GM18873 (cell line): ENCODE measurements around the gene CHRNB1.

Experiments
- ATAC-seq: cut with Tn5 transposase; IDR thresholded peaks from one replicate; pipeline ENCODE4 v1.9.1; 2021; ENCODE audit warnings: mild to moderate bottlenecking, moderate library complexity, moderate number of reproducible peaks; ENCODE audit not compliant: unreplicated experiment, low FRiP score

CHRNB1 gene

GRCh38 chr17:7444682-7445618 lies at the start of gene CHRNB1:
TSS of gene CHRNB1 (plus strand) at chr17:7445061. CDS start at chr17:7445128, 67 bp downstream.
- ATAC-seq = no peak

- no peak for ATAC-seq
Observed at GRCh38 chr17:7396147-7396546, 48.7 kb upstream of the CHRNB1 start.

- no peak for ATAC-seq
Observed at GRCh38 chr17:7398612-7399011, 46.2 kb upstream of the CHRNB1 start.

- ATAC-seq = no peak
Observed at GRCh38 chr17:7403043-7403726, 41.7 kb upstream of the CHRNB1 start.

GRCh38 chr17:7403727-7403976 lies 41.2 kb upstream of the CHRNB1 start:
- ATAC-seq = no peak

GRCh38 chr17:7403977-7404736 lies 40.7 kb upstream of the CHRNB1 start, which contains the start of gene TMEM256:
TSS of gene TMEM256 (minus strand) at chr17:7404097. CDS start at chr17:7404084, 13 bp downstream.
- ATAC-seq = peak; percentile 87

GRCh38 chr17:7404737-7405349 lies 40.0 kb upstream of the CHRNB1 start:
- ATAC-seq = no peak

GRCh38 chr17:7405350-7406234 lies 39.3 kb upstream of the CHRNB1 start:
- no peak for ATAC-seq

- ATAC-seq = no peak
Observed at GRCh38 chr17:7406235-7406825, 38.5 kb upstream of the CHRNB1 start.

GRCh38 chr17:7407082-7407481 lies 37.8 kb upstream of the CHRNB1 start:
- no peak for ATAC-seq

- no peak for ATAC-seq
Observed at GRCh38 chr17:7407485-7408251, 37.2 kb upstream of the CHRNB1 start, which contains the start of gene NLGN2. TSS of gene NLGN2 (plus strand) at chr17:7407845. CDS start at chr17:7408256, 411 bp downstream.

GRCh38 chr17:7408252-7408727 lies 36.6 kb upstream of the CHRNB1 start:
- ATAC-seq = no peak

GRCh38 chr17:7408863-7409262 lies 36.0 kb upstream of the CHRNB1 start:
- no peak for ATAC-seq

GRCh38 chr17:7409716-7410115 lies 35.1 kb upstream of the CHRNB1 start:
- ATAC-seq = no peak

- ATAC-seq = no peak
Observed at GRCh38 chr17:7410634-7411426, 34.0 kb upstream of the CHRNB1 start.

GRCh38 chr17:7411427-7411750 lies 33.5 kb upstream of the CHRNB1 start:
- no peak for ATAC-seq

GRCh38 chr17:7413346-7413985 lies 31.4 kb upstream of the CHRNB1 start:
- ATAC-seq = no peak
